Measurements from ENCODE around the gene LMNTD2. TPM values are rescaled to one million over a fixed set of nuclear protein-coding genes. Genes with fewer than 3 reads are reported as not detected.

Gene LMNTD2
- total and polyA plus RNA-seq, 2 of the 13 experiments (the other 11 are each of a cell fraction or from before 2014, with no cell fraction given) = 1.1 to 3.1 TPM

- TF ChIP-seq TFAP4 (IDR thresholded peaks at IDR 0.05; ENCODE audit: borderline replicate concordance, low read depth) (peak; percentile 39; the same call in 1 of the 2 replicates), HINFP (CRISPR knock-in tag; IDR thresholded peaks at IDR 0.05; ENCODE audit: low read depth) (no peak), ZNF225 (CRISPR knock-in tag; IDR thresholded peaks at IDR 0.05) (peak; percentile 43; the same call in 1 of the 2 replicates), EED (CRISPR knock-in tag; IDR thresholded peaks at IDR 0.05) (no peak), ZNF333 (CRISPR knock-in tag; IDR thresholded peaks at IDR 0.05; ENCODE audit: borderline replicate concordance) (no peak), MLX (CRISPR knock-in tag; IDR thresholded peaks at IDR 0.05) (no peak), NCOR1 (IDR thresholded peaks at IDR 0.05; ENCODE audit: borderline replicate concordance, low read length) (peak; percentile 69; the same call in 1 of the 2 replicates), ZFP36 (IDR thresholded peaks at IDR 0.05; ENCODE audit: borderline replicate concordance, low read depth, low read length, partially characterized antibody) (no peak), MXD3 (CRISPR knock-in tag; IDR thresholded peaks at IDR 0.05) (no peak), HNRNPL (IDR thresholded peaks at IDR 0.05; ENCODE audit: low read depth, low read length) (no peak), ZNF598 (CRISPR knock-in tag; IDR thresholded peaks at IDR 0.05; ENCODE audit: borderline replicate concordance) (no peak), AKAP8 (CRISPR knock-in tag; IDR thresholded peaks at IDR 0.05) (0 out of 2 replicates have a peak, but pooled peaks have one; percentile 27), PHF5A (CRISPR knock-in tag; IDR thresholded peaks at IDR 0.05; ENCODE audit: low read depth, unreplicated experiment) (no peak), TGIF2 (CRISPR knock-in tag; IDR thresholded peaks at IDR 0.05) (no peak), HNF1A (IDR thresholded peaks at IDR 0.05; ENCODE audit: low read depth) (no peak), HNF1A (CRISPR knock-in tag; IDR thresholded peaks at IDR 0.05; ENCODE audit: borderline replicate concordance) (0 out of 2 replicates have a peak, but pooled peaks have one; percentile 15), KAT7 (CRISPR knock-in tag; IDR thresholded peaks at IDR 0.05; ENCODE audit: borderline replicate concordance) (0 out of 2 replicates have a peak, but pooled peaks have one; percentile 38)
These were observed 17.9 kb upstream of the LMNTD2 start (continued) for GRCh38 chr11:578276-579035.

All from HepG2 (cell line).